Subcutaneous abdominal adipose tissue (tissue), 5 donors: ENCODE data around the gene CCNA1.

Experiments used
- H3K27ac ChIP-seq: one replicate; pipeline ENCODE4 v1.7.0; 2013; ENCODE audit warnings: low read depth, mild to moderate bottlenecking, inconsistent platforms, low read length, moderate library complexity
- H3K27me3 ChIP-seq, 5 donors: one replicate each; pipeline ENCODE4 v1.7.0; 2013; ENCODE audit warnings: low read length in 5 of 5, inconsistent platforms in 1 of 5; ENCODE audit not compliant: control insufficient read depth in 5 of 5, insufficient read depth in 4 of 5
- H3K36me3 ChIP-seq, 5 donors: one replicate each; pipeline ENCODE4 v1.7.0; 2013; ENCODE audit warnings: low read length in 5 of 5; ENCODE audit not compliant: control insufficient read depth in 5 of 5, insufficient read depth in 5 of 5
- H3K4me1 ChIP-seq, 5 donors: one replicate each; pipeline ENCODE4 v1.7.0; 2013; ENCODE audit warnings: low read length in 5 of 5, mild to moderate bottlenecking in 3 of 5, moderate library complexity in 1 of 5; ENCODE audit not compliant: control insufficient read depth in 5 of 5, insufficient read depth in 5 of 5
- H3K4me3 ChIP-seq, 5 donors: one replicate each; pipeline ENCODE4 v1.7.0; 2013; ENCODE audit warnings: low read length in 5 of 5, low read depth in 1 of 5
- H3K9ac ChIP-seq, 5 donors: one replicate each; pipeline ENCODE4 v1.7.0; 2013; ENCODE audit warnings: low read length in 5 of 5, mild to moderate bottlenecking in 4 of 5, moderate library complexity in 3 of 5
- H3K9me3 ChIP-seq, 5 donors: one replicate each; pipeline ENCODE4 v1.7.0; 2013; ENCODE audit warnings: low read length in 5 of 5; ENCODE audit not compliant: control insufficient read depth in 5 of 5
- donor health status: healthy.
- donor health status: healthy.
- donor health status: healthy.
- donor health status: healthy.
- donor health status: healthy.

CCNA1 gene

GRCh38 chr13:36450534-36450933, 18.2 kb downstream of the CCNA1 start:
- Histone ChIP-seq H3K9ac (no peak overlapping the region), H3K4me1 (no peaks in the 10 kb centered on the region), H3K27me3 (peaks cover 0 to 4% (median 0%) of the 10 kb centered on the region in 5 donors), H3K36me3 (no peaks in the 10 kb centered on the region), H3K4me3 (no peak overlapping the region), H3K9me3 (no peaks in the 10 kb centered on the region), H3K27ac (no peak overlapping the region)

DNA sequence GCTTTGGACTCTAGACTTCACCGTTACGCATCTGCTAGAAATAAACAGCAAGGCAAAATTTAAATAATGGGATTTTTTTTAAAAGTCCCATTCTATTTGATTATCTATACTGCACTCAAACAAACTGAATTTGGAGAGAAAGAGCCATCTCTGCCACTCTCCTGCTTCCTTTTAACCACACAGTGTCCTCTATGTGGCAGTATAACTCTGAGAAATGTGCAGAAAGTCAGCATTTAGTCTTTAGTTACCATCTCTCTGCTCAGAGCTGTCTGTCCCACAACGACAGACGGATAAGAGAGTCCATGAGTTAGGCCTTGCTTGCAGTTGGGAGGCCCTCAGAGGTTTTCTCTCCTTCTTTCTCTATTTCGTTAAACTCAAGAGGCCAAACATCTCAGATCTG, 21.2 kb downstream of the CCNA1 start:
- no peaks in the 10 kb centered on the region for H3K9me3 ChIP-seq
- H3K27me3 ChIP-seq: peaks cover 0 to 4% (median 0%) of the 10 kb centered on the region in 5 donors

GRCh38 chr13:36454121-36454520, 21.8 kb downstream of the CCNA1 start:
- Histone ChIP-seq H3K27ac (no peak overlapping the region), H3K9me3 (no peaks in the 10 kb centered on the region), H3K27me3 (peaks cover 0 to 4% (median 0%) of the 10 kb centered on the region in 5 donors), H3K9ac (no peak overlapping the region), H3K4me1 (no peaks in the 10 kb centered on the region), H3K4me3 (no peak overlapping the region), H3K36me3 (no peaks in the 10 kb centered on the region)

More for the DNA sequence above, 21.2 kb downstream of the CCNA1 start:
- H3K27ac ChIP-seq: no peak overlapping the region
- H3K4me1 ChIP-seq: no peaks in the 10 kb centered on the region
- H3K36me3 ChIP-seq: no peaks in the 10 kb centered on the region
- no peak overlapping the region for H3K9ac ChIP-seq
- H3K4me3 ChIP-seq: no peak overlapping the region

- peaks cover 0 to 4% (median 0%) of the 10 kb centered on the region in 5 donors for H3K27me3 ChIP-seq
- H3K9ac ChIP-seq: no peak overlapping the region
- no peak overlapping the region for H3K27ac ChIP-seq
- no peaks in the 10 kb centered on the region for H3K4me1 ChIP-seq
- no peaks in the 10 kb centered on the region for H3K36me3 ChIP-seq
- H3K9me3 ChIP-seq: no peaks in the 10 kb centered on the region
- H3K4me3 ChIP-seq: no peak overlapping the region
These were observed 22.7 kb downstream of the CCNA1 start for GRCh38 chr13:36454987-36455386.

GRCh38 chr13:36456577-36456976, 24.3 kb downstream of the CCNA1 start:
- no peaks in the 10 kb centered on the region for H3K36me3 ChIP-seq
- no peaks in the 10 kb centered on the region for H3K4me1 ChIP-seq
- H3K27ac ChIP-seq: no peak overlapping the region
- H3K4me3 ChIP-seq: no peak overlapping the region
- no peaks in the 10 kb centered on the region for H3K9me3 ChIP-seq
- no peaks in the 10 kb centered on the region for H3K27me3 ChIP-seq
- H3K9ac ChIP-seq: no peak overlapping the region

DNA sequence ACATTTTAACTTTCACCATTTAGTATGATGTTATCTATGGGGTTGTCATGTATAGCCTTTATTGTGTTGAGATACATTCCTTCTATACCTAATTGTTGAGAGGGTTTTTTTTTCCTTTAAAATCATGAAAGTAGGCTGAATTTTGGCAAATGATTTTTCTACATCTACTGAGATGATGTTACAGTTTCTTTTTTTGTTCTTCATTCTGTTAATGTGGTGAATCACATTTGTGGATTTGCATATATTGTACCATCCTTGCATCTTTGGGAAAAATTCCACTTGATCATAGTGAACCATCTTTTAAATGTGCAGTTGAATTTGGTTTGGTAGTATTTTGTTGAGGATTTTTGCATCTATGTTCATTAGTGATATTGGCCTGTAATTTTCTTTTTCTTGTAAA, 29.2 kb downstream of the CCNA1 start:
- no peak overlapping the region for H3K27ac ChIP-seq
- H3K4me3 ChIP-seq: no peak overlapping the region
- no peaks in the 10 kb centered on the region for H3K36me3 ChIP-seq
- no peaks in the 10 kb centered on the region for H3K4me1 ChIP-seq
- H3K27me3 ChIP-seq: no peaks in the 10 kb centered on the region
- no peak overlapping the region for H3K9ac ChIP-seq
- H3K9me3 ChIP-seq: no peaks in the 10 kb centered on the region

DNA sequence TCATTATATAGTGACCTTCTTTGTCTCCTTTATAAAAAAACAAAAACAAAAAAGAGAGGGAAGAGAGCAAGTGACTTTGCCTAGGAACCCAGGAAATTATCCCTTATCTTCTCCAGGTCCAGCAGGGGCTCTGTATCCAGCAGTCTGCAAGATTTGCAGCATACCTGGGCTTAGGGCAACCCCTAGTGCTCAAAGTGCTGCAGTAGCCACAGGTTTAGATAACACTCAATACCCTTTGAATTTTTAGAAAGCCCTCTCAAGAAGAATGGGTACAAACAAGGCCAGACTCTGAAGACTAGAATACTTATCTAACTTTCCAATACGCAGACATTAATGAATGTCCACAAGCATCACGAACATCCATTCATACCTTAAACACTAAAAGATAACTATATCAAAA, 43.2 kb downstream of the CCNA1 start:
- H3K27me3 ChIP-seq: no peaks in the 10 kb centered on the region
- no peaks in the 10 kb centered on the region for H3K36me3 ChIP-seq
- H3K9me3 ChIP-seq: peaks cover 0 to 7% (median 3%) of the 10 kb centered on the region in 5 donors
- no peaks in the 10 kb centered on the region for H3K4me1 ChIP-seq
- H3K27ac ChIP-seq: no peak overlapping the region
- no peak overlapping the region for H3K9ac ChIP-seq
- no peak overlapping the region for H3K4me3 ChIP-seq

DNA sequence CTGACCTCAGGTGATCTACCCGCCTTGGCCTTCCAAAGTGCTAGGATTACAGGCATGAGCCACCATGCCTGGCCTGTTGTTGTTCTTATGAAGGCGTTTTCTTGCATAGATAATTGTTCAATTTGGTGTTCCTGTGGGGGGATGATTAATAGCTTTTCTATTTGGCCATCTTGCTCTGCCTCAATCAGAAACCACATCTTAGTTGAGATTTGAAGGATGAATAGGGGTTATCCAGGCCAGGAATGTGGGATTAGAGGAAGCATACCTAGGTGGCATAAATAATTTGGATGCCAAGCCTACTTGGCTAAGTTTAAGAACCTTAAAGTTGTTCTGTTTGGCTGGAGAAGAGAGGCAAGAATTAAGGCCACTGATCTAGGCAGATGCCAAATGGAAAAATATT, 44.4 kb downstream of the CCNA1 start:
- Histone ChIP-seq H3K27ac (no peak overlapping the region), H3K9ac (no peak overlapping the region), H3K4me1 (no peaks in the 10 kb centered on the region), H3K9me3 (peaks cover 2 to 7% (median 3%) of the 10 kb centered on the region in 5 donors), H3K27me3 (no peaks in the 10 kb centered on the region), H3K36me3 (no peaks in the 10 kb centered on the region), H3K4me3 (no peak overlapping the region)

DNA sequence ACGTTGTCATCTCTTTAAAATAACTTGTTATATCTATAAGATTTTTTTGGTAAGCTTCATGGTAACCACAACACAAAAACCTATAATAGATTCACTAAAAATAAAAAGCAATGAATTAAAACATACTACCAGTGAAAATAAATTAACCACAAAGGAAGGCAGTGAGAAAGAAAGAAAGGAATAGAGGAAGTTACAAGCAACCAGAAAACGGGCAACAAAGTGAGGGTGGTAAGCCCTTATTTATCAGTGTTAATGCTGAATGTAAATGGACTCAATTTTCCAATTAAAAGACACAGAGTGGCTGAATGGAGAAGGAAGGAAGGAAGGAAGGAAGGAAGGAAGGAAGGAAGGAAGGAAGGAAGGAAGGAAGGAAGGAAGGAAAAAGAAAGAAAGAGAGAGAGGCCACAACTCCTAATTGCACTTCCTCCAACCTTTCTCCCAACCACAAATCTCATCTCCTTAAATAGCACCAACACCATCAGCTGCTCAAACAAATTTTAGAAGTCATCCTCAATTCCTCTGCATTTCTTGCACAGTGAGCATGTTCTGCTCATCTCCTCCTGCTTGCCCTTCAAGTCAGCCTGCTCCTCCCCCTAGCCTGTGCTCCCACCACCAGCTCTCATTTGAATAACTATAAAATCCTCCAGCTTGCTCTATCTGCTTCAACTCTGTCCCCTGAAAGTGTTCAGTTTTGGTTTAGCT, 48.6 kb downstream of the CCNA1 start:
- Histone ChIP-seq H3K36me3 (no peaks in the 10 kb centered on the region), H3K9me3 (peaks cover 2 to 10% (median 3%) of the 10 kb centered on the region in 5 donors), H3K9ac (no peak overlapping the region), H3K27me3 (no peaks in the 10 kb centered on the region), H3K4me3 (no peak overlapping the region), H3K4me1 (no peaks in the 10 kb centered on the region), H3K27ac (no peak overlapping the region)

DNA sequence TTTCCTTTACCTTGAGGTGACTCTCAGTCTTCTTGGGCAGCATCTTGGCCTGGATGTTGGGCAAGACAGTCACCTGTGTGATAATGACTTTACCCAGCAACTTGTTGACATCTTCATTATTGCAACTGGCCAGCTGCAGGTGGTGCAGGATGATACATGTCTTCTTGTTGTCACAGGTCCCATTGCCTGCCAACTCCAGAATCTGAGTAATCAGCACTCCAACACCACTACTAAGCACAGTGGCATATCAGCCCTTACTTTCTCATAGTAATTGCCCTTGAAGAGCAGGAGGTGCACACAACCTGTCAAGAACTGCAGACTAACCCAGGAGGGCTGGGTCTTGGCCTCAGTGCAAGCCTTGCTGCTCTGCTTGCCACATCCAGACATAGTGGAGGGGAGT, 57.8 kb downstream of the CCNA1 start:
- Histone ChIP-seq H3K4me3 (no peak overlapping the region), H3K9ac (no peak overlapping the region), H3K27ac (no peak overlapping the region), H3K36me3 (no peaks in the 10 kb centered on the region), H3K9me3 (peaks cover 0 to 6% (median 0%) of the 10 kb centered on the region in 5 donors), H3K4me1 (no peaks in the 10 kb centered on the region), H3K27me3 (no peaks in the 10 kb centered on the region)
